ENCODE data around the gene KLHL13.
"Not testable (repeated sequence)": the region's sequence is repeated elsewhere in the genome, so short reads cannot be mapped to it uniquely, and the experiment has no call there.

The KLHL13 gene

GRCh38 chrX:118024482-118024881, 92.1 kb downstream of the KLHL13 start:
- no peaks in the 10 kb centered on the region for H3K36me3 ChIP-seq (ENCODE audit: control insufficient read depth, insufficient read depth, low read length)
- H3K4me3 ChIP-seq (replicated peaks; ENCODE audit: low read depth, low read length): no peak overlapping the region
- DNase-seq (ENCODE audit: extremely low read depth, insufficient read length): no peak
- no peaks in the 10 kb centered on the region for H3K27me3 ChIP-seq (replicated peaks; ENCODE audit: control insufficient read depth, insufficient read depth, low read length)
- TF ChIP-seq, protein P1, sequence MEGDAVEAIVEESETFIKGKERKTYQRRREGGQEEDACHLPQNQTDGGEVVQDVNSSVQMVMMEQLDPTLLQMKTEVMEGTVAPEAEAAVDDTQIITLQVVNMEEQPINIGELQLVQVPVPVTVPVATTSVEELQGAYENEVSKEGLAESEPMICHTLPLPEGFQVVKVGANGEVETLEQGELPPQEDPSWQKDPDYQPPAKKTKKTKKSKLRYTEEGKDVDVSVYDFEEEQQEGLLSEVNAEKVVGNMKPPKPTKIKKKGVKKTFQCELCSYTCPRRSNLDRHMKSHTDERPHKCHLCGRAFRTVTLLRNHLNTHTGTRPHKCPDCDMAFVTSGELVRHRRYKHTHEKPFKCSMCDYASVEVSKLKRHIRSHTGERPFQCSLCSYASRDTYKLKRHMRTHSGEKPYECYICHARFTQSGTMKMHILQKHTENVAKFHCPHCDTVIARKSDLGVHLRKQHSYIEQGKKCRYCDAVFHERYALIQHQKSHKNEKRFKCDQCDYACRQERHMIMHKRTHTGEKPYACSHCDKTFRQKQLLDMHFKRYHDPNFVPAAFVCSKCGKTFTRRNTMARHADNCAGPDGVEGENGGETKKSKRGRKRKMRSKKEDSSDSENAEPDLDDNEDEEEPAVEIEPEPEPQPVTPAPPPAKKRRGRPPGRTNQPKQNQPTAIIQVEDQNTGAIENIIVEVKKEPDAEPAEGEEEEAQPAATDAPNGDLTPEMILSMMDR (IDR thresholded peaks at IDR 0.05; ENCODE audit: insufficient read depth, low read length, poor library complexity, severe bottlenecking): no peak

GRCh38 chrX:118022753-118023152, 93.9 kb downstream of the KLHL13 start:
- no peaks in the 10 kb centered on the region for H3K27me3 ChIP-seq (replicated peaks; ENCODE audit: control insufficient read depth, insufficient read depth, low read length)
- H3K4me3 ChIP-seq (replicated peaks; ENCODE audit: low read depth, low read length): no peak overlapping the region
- DNase-seq (ENCODE audit: extremely low read depth, insufficient read length): no peak
- no peaks in the 10 kb centered on the region for H3K36me3 ChIP-seq (ENCODE audit: control insufficient read depth, insufficient read depth, low read length)
- TF ChIP-seq, protein P1 (IDR thresholded peaks at IDR 0.05; ENCODE audit: insufficient read depth, low read length, poor library complexity, severe bottlenecking): no peak

- H3K27me3 ChIP-seq (replicated peaks; ENCODE audit: control insufficient read depth, insufficient read depth, low read length): no peaks in the 10 kb centered on the region
- DNase-seq (ENCODE audit: extremely low read depth, insufficient read length): no peak
- TF ChIP-seq, protein P1 (IDR thresholded peaks at IDR 0.05; ENCODE audit: insufficient read depth, low read length, poor library complexity, severe bottlenecking): no peak
- no peak overlapping the region for H3K4me3 ChIP-seq (replicated peaks; ENCODE audit: low read depth, low read length)
- H3K36me3 ChIP-seq (ENCODE audit: control insufficient read depth, insufficient read depth, low read length): no peaks in the 10 kb centered on the region
Observed at GRCh38 chrX:118016422-118016821, 100.2 kb downstream of the KLHL13 start.

DNA sequence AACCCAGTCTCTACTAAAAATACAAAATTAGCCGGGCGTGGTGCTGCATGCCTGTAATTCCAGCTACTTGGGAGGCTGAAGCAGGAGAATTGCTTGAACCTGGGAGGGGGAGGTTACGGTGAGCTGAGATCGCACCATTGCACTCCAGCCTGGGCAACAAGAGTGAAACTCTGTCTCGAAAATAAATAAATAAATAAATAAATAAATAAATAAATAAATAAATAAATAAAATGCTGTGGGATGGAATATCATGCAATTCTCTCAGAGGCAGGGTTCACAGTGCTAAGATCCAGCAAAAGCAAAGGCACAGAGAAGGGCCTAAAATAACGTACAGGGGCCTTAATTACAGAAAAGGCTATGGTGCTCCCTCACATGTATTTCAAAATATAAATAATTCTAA, 114.2 kb downstream of the KLHL13 start:
- H3K27me3 ChIP-seq (replicated peaks; ENCODE audit: control insufficient read depth, insufficient read depth, low read length); H3K4me3 ChIP-seq (replicated peaks; ENCODE audit: low read depth, low read length); H3K36me3 ChIP-seq (ENCODE audit: control insufficient read depth, insufficient read depth, low read length); DNase-seq (ENCODE audit: extremely low read depth, insufficient read length): not testable (repeated sequence)

DNA sequence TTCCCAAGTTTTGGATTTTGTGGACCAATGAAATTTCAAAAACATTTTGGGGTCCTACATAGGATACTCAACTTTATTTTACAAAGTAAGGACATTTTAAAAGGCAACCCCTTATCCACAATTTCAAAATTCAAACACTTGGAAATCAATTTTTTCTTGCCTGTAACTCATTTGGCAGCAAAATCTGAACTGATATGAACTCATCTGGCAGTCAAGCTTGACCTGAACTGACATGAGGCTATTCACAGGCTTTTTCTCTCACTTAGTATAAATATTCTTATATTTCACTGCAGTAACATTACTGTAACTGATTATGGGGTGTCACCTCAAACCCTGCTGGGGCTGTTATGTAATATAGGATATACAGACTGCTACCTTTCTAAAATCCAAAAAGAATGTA, 116.1 kb downstream of the KLHL13 start:
- DNase-seq (ENCODE audit: extremely low read depth, insufficient read length): no peak
- no peaks in the 10 kb centered on the region for H3K27me3 ChIP-seq (replicated peaks; ENCODE audit: control insufficient read depth, insufficient read depth, low read length)
- no peak overlapping the region for H3K4me3 ChIP-seq (replicated peaks; ENCODE audit: low read depth, low read length)
- H3K36me3 ChIP-seq (ENCODE audit: control insufficient read depth, insufficient read depth, low read length): no peaks in the 10 kb centered on the region
- TF ChIP-seq, protein P1 (IDR thresholded peaks at IDR 0.05; ENCODE audit: insufficient read depth, low read length, poor library complexity, severe bottlenecking): no peak

DNA sequence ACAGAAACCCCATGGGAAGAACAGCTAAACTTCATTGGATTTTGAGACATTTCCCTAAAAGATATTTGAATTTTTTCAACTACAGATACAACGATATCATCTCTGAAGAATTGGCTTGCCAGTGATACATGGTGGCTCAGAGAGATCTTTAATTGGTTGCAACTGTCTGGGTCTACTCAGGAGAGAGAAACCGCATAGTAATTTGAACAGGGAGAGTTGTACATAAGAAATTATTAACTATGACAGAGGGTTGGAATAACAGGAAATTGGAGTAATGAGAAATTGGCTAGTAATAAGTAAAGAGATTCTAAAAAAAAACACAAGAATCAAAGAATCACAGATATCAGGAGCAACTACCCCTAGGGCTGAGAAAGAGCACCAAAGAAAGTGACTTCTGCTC, 118.4 kb downstream of the KLHL13 start:
- TF ChIP-seq, protein P1 (IDR thresholded peaks at IDR 0.05; ENCODE audit: insufficient read depth, low read length, poor library complexity, severe bottlenecking): no peak
- DNase-seq (ENCODE audit: extremely low read depth, insufficient read length): no peak
- H3K27me3 ChIP-seq (replicated peaks; ENCODE audit: control insufficient read depth, insufficient read depth, low read length): no peaks in the 10 kb centered on the region
- no peaks in the 10 kb centered on the region for H3K36me3 ChIP-seq (ENCODE audit: control insufficient read depth, insufficient read depth, low read length)
- H3K4me3 ChIP-seq (replicated peaks; ENCODE audit: low read depth, low read length): no peak overlapping the region

Measured in GM06990 (cell line).